ENCODE measurements around the gene PHACTR2. TPM values are rescaled to one million over a fixed set of nuclear protein-coding genes. Genes with fewer than 3 reads are reported as not detected.

PHACTR2 gene
- total RNA-seq, 2 experiments from 2014 or later, result 13.5 to 14.6 TPM

- H3K9me3 Mint-ChIP-seq, result no peaks in the 10 kb centered on the region
- H3K4me1 Mint-ChIP-seq (ENCODE audit: low read depth), result peaks cover 6% of the 10 kb centered on the region
- no peak overlapping the region for H3K4me3 Mint-ChIP-seq
- no peak for ATAC-seq
- no peak for TF ChIP-seq CTCF (IDR thresholded peaks at IDR 0.05)
- intact Hi-C loops (cut with micrococcal nuclease), result no loop called here
- ChIA-PET CTCF (no interaction called here), POLR2A (no interaction called here)
- H3K27ac Mint-ChIP-seq, result no peak overlapping the region
- no peaks in the 10 kb centered on the region for H3K27me3 Mint-ChIP-seq
- no peaks in the 10 kb centered on the region for H3K36me3 Mint-ChIP-seq (ENCODE audit: low read depth)
- no peak for DNase-seq
These were observed 62.4 kb downstream of the PHACTR2 start for GRCh38 chr6:143740213-143740612.

GRCh38 chr6:143741480-143741879 is 63.7 kb downstream of the PHACTR2 start:
- CTCF ChIA-PET, result interaction anchor here (1.3 kb wide), 1 partner anchor 199 kb away, joined by 4 read pairs; no protein-coding TSS in a partner anchor

GRCh38 chr6:143742070-143742954 is 64.5 kb downstream of the PHACTR2 start:
- no peaks in the 10 kb centered on the region for H3K27me3 Mint-ChIP-seq
- no peaks in the 10 kb centered on the region for H3K9me3 Mint-ChIP-seq
- DNase-seq (no peak), ATAC-seq (no peak)
- no peak overlapping the region for H3K4me3 Mint-ChIP-seq
- H3K4me1 Mint-ChIP-seq (ENCODE audit: low read depth), result peaks cover 6% of the 10 kb centered on the region
- intact Hi-C loops (cut with micrococcal nuclease), result no loop called here
- no peaks in the 10 kb centered on the region for H3K36me3 Mint-ChIP-seq (ENCODE audit: low read depth)
- TF ChIP-seq CTCF (IDR thresholded peaks at IDR 0.05), result no peak
- ChIA-PET CTCF (interaction anchor here (1.3 kb wide), 1 partner anchor 198 kb away, joined by 4 read pairs; no protein-coding TSS in a partner anchor), POLR2A (no interaction called here)
- H3K27ac Mint-ChIP-seq, result no peak overlapping the region

More at GRCh38 chr6:143741480-143741879, 63.7 kb downstream of the PHACTR2 start:
- no peak for ATAC-seq
- intact Hi-C loops (cut with micrococcal nuclease), result no loop called here
- Mint-ChIP-seq H3K9me3 (no peaks in the 10 kb centered on the region), H3K36me3 (ENCODE audit: low read depth) (no peaks in the 10 kb centered on the region), H3K27ac (no peak overlapping the region), H3K4me3 (no peak overlapping the region), H3K27me3 (no peaks in the 10 kb centered on the region), H3K4me1 (ENCODE audit: low read depth) (peaks cover 6% of the 10 kb centered on the region)
- TF ChIP-seq CTCF (IDR thresholded peaks at IDR 0.05), result no peak
- POLR2A ChIA-PET, result no interaction called here
- no peak for DNase-seq

GRCh38 chr6:143742955-143743255 is 65.1 kb downstream of the PHACTR2 start:
- ATAC-seq (no peak), DNase-seq (no peak)
- intact Hi-C loops (cut with micrococcal nuclease), result no loop called here
- ChIA-PET POLR2A (no interaction called here), CTCF (no interaction called here)
- no peak overlapping the region for H3K4me3 Mint-ChIP-seq
- H3K36me3 Mint-ChIP-seq (ENCODE audit: low read depth), result no peaks in the 10 kb centered on the region
- no peaks in the 10 kb centered on the region for H3K9me3 Mint-ChIP-seq
- H3K27ac Mint-ChIP-seq, result no peak overlapping the region
- no peaks in the 10 kb centered on the region for H3K27me3 Mint-ChIP-seq
- TF ChIP-seq CTCF (IDR thresholded peaks at IDR 0.05), result no peak
- peaks cover 6% of the 10 kb centered on the region for H3K4me1 Mint-ChIP-seq (ENCODE audit: low read depth)

- Mint-ChIP-seq H3K9me3 (no peaks in the 10 kb centered on the region), H3K27me3 (no peaks in the 10 kb centered on the region), H3K4me3 (no peak overlapping the region), H3K27ac (no peak overlapping the region), H3K36me3 (ENCODE audit: low read depth) (no peaks in the 10 kb centered on the region), H3K4me1 (ENCODE audit: low read depth) (peaks cover 6% of the 10 kb centered on the region)
- no peak for DNase-seq
- intact Hi-C loops (cut with micrococcal nuclease), result no loop called here
- ChIA-PET CTCF (no interaction called here), POLR2A (no interaction called here)
- no peak for ATAC-seq
- TF ChIP-seq CTCF (IDR thresholded peaks at IDR 0.05), result no peak
These were observed 65.8 kb downstream of the PHACTR2 start for GRCh38 chr6:143743301-143744166.

All from activated CD8-positive, alpha-beta T cell treated with anti-CD3 and anti-CD28 coated beads for 36 hours (primary cell).